H9 (cell line): ENCODE data around the gene DTWD2. TPM values are rescaled to one million over a fixed set of nuclear protein-coding genes. Genes with fewer than 3 reads are reported as not detected.

Source experiments
- DNase-seq: peaks from one replicate; pipeline ENCODE4 v3.0.0-alpha.2; 2017
- H2AFZ ChIP-seq: one replicate; pipeline ENCODE4 v1.6.1; 2013; ENCODE audit warnings: mild to moderate bottlenecking, low read length, control low read depth, moderate library complexity
- H2AK5ac ChIP-seq: 2 replicates; pipeline ENCODE4 v1.6.1; 2013; ENCODE audit warnings: low read length, control low read depth, mixed read lengths; ENCODE audit not compliant: insufficient read length
- H2BK120ac ChIP-seq: one replicate; pipeline ENCODE4 v1.6.1; 2013; ENCODE audit warnings: low read depth, mild to moderate bottlenecking, low read length, control low read depth, inconsistent platforms; ENCODE audit not compliant: poor library complexity, severe bottlenecking
- H2BK12ac ChIP-seq: 2 replicates; pipeline ENCODE4 v1.6.1; 2013; ENCODE audit warnings: low read length, control low read depth, mixed read lengths, low read depth; ENCODE audit not compliant: insufficient read length
- H2BK15ac ChIP-seq: 2 replicates; pipeline ENCODE4 v1.6.1; 2013; ENCODE audit warnings: low read depth, low read length, control low read depth
- H2BK20ac ChIP-seq: one replicate; pipeline ENCODE4 v1.6.1; 2013; ENCODE audit warnings: low read depth, mild to moderate bottlenecking, low read length, control low read depth, inconsistent platforms; ENCODE audit not compliant: poor library complexity, severe bottlenecking
- H2BK5ac ChIP-seq: 2 replicates; pipeline ENCODE4 v1.6.1; 2013; ENCODE audit warnings: low read length, control low read depth, mixed read lengths; ENCODE audit not compliant: insufficient read length
- H3K14ac ChIP-seq: 2 replicates; pipeline ENCODE4 v1.6.1; 2013; ENCODE audit warnings: low read length, control low read depth; ENCODE audit not compliant: insufficient read depth
- H3K18ac ChIP-seq: 2 replicates; pipeline ENCODE4 v1.6.1; 2013; ENCODE audit warnings: low read depth, mild to moderate bottlenecking, mixed read lengths, low read length, control low read depth; ENCODE audit not compliant: insufficient read length
- H3K23ac ChIP-seq: 2 replicates; pipeline ENCODE4 v1.6.1; 2013; ENCODE audit warnings: low read length, control low read depth, mixed read lengths, low read depth; ENCODE audit not compliant: insufficient read length
- H3K23me2 ChIP-seq: 2 replicates; pipeline ENCODE4 v1.6.1; 2013; ENCODE audit warnings: low read depth, mild to moderate bottlenecking, mixed read lengths, low read length, control low read depth; ENCODE audit not compliant: insufficient read length, poor library complexity, severe bottlenecking
- H3K27ac ChIP-seq: 2 replicates; pipeline ENCODE4 v1.5.1; 2013; ENCODE audit warnings: low read length, control low read depth, mixed read lengths, low read depth; ENCODE audit not compliant: insufficient read length
- H3K27me3 ChIP-seq: 2 replicates; pipeline ENCODE4 v1.6.1; 2013; ENCODE audit warnings: low read length, control low read depth, inconsistent platforms; ENCODE audit not compliant: insufficient read depth
- H3K4ac ChIP-seq: 2 replicates; pipeline ENCODE4 v1.6.1; 2013; ENCODE audit warnings: low read depth, mild to moderate bottlenecking, control low read depth, inconsistent platforms, low read length, moderate library complexity
- H3K4me1 ChIP-seq: 2 replicates; pipeline ENCODE4 v1.6.1; 2013; ENCODE audit warnings: low read length, control low read depth, inconsistent platforms; ENCODE audit not compliant: insufficient read depth
- H3K4me2 ChIP-seq: 2 replicates; pipeline ENCODE4 v1.6.1; 2013; ENCODE audit warnings: low read length, control low read depth, mixed read lengths; ENCODE audit not compliant: insufficient read length, insufficient read depth
- H3K56ac ChIP-seq: 2 replicates; pipeline ENCODE4 v1.6.1; 2013; ENCODE audit warnings: low read depth, mild to moderate bottlenecking, mixed read lengths, low read length, control low read depth; ENCODE audit not compliant: insufficient read length
- H3K79me1 ChIP-seq: 2 replicates; pipeline ENCODE4 v1.6.1; 2013; ENCODE audit warnings: low read depth, mild to moderate bottlenecking, moderate library complexity, low read length, control low read depth, inconsistent platforms; ENCODE audit not compliant: insufficient read depth, poor library complexity, severe bottlenecking
- H3K79me2 ChIP-seq: 2 replicates; pipeline ENCODE4 v1.6.1; 2013; ENCODE audit warnings: low read length, control low read depth, inconsistent platforms; ENCODE audit not compliant: insufficient read depth
- H3K9ac ChIP-seq: 2 replicates; pipeline ENCODE4 v1.6.1; 2013; ENCODE audit warnings: low read length, control low read depth, mixed read lengths; ENCODE audit not compliant: insufficient read length; ENCODE audit errors: extremely low read depth
- H3K9me3 ChIP-seq: one replicate; pipeline ENCODE4 v1.6.1; 2013; ENCODE audit warnings: low read depth, low read length, inconsistent platforms; ENCODE audit not compliant: control insufficient read depth
- H3T11ph ChIP-seq: one replicate; pipeline ENCODE4 v1.6.1; 2013; ENCODE audit warnings: mild to moderate bottlenecking, low read length, control low read depth, inconsistent platforms
- H4K20me1 ChIP-seq: one replicate; pipeline ENCODE4 v1.6.1; 2013; ENCODE audit not compliant: control insufficient read depth, insufficient read length, insufficient read depth
- H4K5ac ChIP-seq: 2 replicates; pipeline ENCODE4 v1.6.1; 2013; ENCODE audit warnings: low read depth, mild to moderate bottlenecking, mixed read lengths, low read length, control low read depth; ENCODE audit not compliant: insufficient read length
- H4K8ac ChIP-seq: replicated peaks from 2 replicates; pipeline ENCODE4 v1.6.1; 2013; ENCODE audit warnings: low read length, control low read depth, mixed read lengths, low read depth; ENCODE audit not compliant: insufficient read length
- H4K91ac ChIP-seq: 2 replicates; pipeline ENCODE4 v1.6.1; 2013; ENCODE audit warnings: low read depth, mild to moderate bottlenecking, moderate library complexity, mixed read lengths, low read length, control low read depth; ENCODE audit not compliant: insufficient read length
- H3K27ac Mint-ChIP-seq, 3 experiments: 2 replicates in 2 of 3; 3 replicates in 1 of 3; pipeline ENCODE4 v1.8.0; 2020 to 2021; ENCODE audit warnings: mixed read lengths in 3 of 3, mild to moderate bottlenecking in 1 of 3, moderate library complexity in 1 of 3
- H3K27me3 Mint-ChIP-seq: 2 replicates; pipeline ENCODE4 v1.8.0; 2021; ENCODE audit warnings: low read depth, mild to moderate bottlenecking, moderate library complexity, mixed read lengths
- H3K36me3 Mint-ChIP-seq, 3 experiments: 2 replicates in 2 of 3; 3 replicates in 1 of 3; pipeline ENCODE4 v1.8.0; 2020 to 2021; ENCODE audit warnings: low read depth in 3 of 3, mixed read lengths in 3 of 3; ENCODE audit not compliant: insufficient read depth in 1 of 3
- H3K4me1 Mint-ChIP-seq, 2 experiments: 2 replicates each; pipeline ENCODE4 v1.8.0; 2020; ENCODE audit warnings: mixed read lengths in 2 of 2
- H3K4me3 Mint-ChIP-seq, 2 experiments: 2 replicates in 1 of 2; 3 replicates in 1 of 2; pipeline ENCODE4 v1.8.0; 2020 to 2021; ENCODE audit warnings: mild to moderate bottlenecking in 2 of 2, mixed read lengths in 2 of 2, moderate library complexity in 1 of 2
- H3K9me3 Mint-ChIP-seq, 2 experiments: 2 replicates in 1 of 2; 3 replicates in 1 of 2; pipeline ENCODE4 v1.8.0; 2020; ENCODE audit warnings: mild to moderate bottlenecking in 2 of 2, mixed read lengths in 2 of 2, moderate library complexity in 1 of 2
- WGBS: extraction: QIAGEN DNeasy Blood & Tissue Kit; methylation state at CpG from one replicate; pipeline ENCODE4 v1.1.7; 2013; ENCODE audit warnings: missing lambda C conversion rate, low lambda C conversion rate, mixed read lengths; ENCODE audit not compliant: insufficient read length; ENCODE audit errors: extremely low coverage; 5-methylcytosine and 5-hydroxymethylcytosine counted together
- long read RNA-seq: library from polyadenylated mRNA; unstranded; transcript quantifications from one replicate; pipeline ENCODE4 v2.0.0, GENCODE V29; 2020
- total RNA-seq: library from RNA; stranded (reverse); gene quantifications from 2 replicates; pipeline ENCODE4 v1.2.1, GENCODE V29; 2021
- TF ChIP-seq, protein P1 (sequence below): fragments of 200-600 bp; sonication (generic); conservative IDR thresholded peaks from 3 replicates; pipeline ENCODE4 v1.8.0; 2021; ENCODE audit warnings: antibody characterized with exemption, mild to moderate bottlenecking

Gene DTWD2, protein sequence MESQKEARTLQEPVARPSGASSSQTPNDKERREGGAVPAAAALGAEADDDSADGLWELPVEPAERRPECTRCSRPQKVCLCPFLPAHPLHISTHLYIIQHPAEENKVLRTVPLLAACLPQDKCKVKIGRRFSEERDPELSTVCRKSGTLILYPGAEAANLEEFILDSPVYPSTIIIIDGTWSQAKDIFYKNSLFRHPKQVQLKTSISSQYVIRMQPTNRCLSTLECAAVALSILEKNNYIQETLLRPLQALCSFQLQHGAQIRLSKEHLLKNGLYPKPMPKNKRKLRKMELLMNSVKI
- 10.1 and 10.8 TPM in 2 replicates for total RNA-seq
- long read RNA-seq, transcript DTWD2-203 (6 exons, 2,307 nt) = major isoform, 6 of 20 reads
- long read RNA-seq, partial matches to known transcripts = 1 of 20 reads
- long read RNA-seq, other reads (novel, unspliced or antisense) = 13 of 20 reads

DNA sequence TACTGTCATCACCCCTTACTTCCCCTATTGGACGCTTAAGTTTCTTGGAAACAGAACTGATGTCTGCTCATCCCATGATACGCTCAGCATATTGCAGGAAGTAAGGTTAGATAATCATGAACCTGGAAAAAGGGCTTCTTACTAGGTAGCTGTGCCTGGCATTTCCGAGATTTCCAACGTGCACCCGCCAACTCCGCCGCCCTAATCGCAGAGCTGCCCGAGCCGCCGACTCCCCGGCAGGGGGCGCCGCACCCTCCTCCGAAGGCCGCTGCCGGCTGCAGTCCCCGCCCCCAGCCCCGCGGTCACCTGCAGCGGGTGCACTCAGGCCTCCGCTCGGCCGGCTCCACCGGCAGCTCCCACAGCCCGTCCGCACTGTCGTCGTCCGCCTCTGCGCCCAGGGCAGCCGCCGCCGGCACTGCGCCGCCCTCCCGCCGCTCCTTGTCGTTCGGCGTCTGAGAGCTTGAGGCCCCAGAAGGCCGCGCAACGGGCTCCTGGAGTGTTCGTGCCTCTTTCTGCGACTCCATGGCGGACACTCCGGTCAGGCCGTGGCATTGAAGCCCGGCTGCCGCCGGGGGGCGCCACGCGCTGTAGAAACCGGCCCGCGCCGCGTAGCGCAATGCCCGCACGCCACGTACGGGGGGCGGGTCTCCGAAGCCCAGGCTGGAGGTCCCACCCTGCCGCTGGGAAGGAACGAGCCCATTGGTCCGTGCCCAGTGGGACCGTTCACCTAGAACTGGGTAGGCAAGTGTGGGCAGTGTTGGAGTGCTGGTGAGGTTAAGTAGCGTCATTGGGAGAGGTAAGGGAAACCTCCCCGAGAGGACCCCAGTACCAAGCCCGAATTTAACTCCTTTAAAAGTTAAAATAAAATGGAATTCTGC lies at the start of gene DTWD2:
TSS of gene DTWD2 (minus strand) at position 560 of the 878 bp plus-strand sequence. CDS start at position 524, 36 bp downstream.
- H3K27ac Mint-ChIP-seq = 0 out of 7 replicates have a peak within 1 kb of the TSS, but pooled peaks of 1 of the 3 experiments have one; percentile 57

More for the DNA sequence above, at the start of gene DTWD2:
- TF ChIP-seq, protein P1, sequence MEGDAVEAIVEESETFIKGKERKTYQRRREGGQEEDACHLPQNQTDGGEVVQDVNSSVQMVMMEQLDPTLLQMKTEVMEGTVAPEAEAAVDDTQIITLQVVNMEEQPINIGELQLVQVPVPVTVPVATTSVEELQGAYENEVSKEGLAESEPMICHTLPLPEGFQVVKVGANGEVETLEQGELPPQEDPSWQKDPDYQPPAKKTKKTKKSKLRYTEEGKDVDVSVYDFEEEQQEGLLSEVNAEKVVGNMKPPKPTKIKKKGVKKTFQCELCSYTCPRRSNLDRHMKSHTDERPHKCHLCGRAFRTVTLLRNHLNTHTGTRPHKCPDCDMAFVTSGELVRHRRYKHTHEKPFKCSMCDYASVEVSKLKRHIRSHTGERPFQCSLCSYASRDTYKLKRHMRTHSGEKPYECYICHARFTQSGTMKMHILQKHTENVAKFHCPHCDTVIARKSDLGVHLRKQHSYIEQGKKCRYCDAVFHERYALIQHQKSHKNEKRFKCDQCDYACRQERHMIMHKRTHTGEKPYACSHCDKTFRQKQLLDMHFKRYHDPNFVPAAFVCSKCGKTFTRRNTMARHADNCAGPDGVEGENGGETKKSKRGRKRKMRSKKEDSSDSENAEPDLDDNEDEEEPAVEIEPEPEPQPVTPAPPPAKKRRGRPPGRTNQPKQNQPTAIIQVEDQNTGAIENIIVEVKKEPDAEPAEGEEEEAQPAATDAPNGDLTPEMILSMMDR = peak; percentile 97
- H3K23ac ChIP-seq = no peak within 1 kb of the TSS
- H3K79me2 ChIP-seq = no peaks in the 10 kb centered on the region
- no peaks in the 10 kb centered on the region for H3K4me1 ChIP-seq
- peak within 1 kb of the TSS; percentile 80 for H3K9ac ChIP-seq
- H3K4me3 Mint-ChIP-seq = peak within 1 kb of the TSS; percentile 68 to 71
- no peak within 1 kb of the TSS; the same call in 1 of the 2 replicates for H2BK15ac ChIP-seq
- no peak within 1 kb of the TSS for H3K56ac ChIP-seq
- H3K27me3 ChIP-seq = no peaks in the 10 kb centered on the region
- no peak within 1 kb of the TSS for H4K91ac ChIP-seq
- no peak within 1 kb of the TSS for H2BK12ac ChIP-seq
- H4K20me1 ChIP-seq = no peaks in the 10 kb centered on the region
- peak within 1 kb of the TSS; percentile 43 for H2AFZ ChIP-seq
- no peaks in the 10 kb centered on the region; the same call in 1 of the 2 replicates for H3K27me3 Mint-ChIP-seq
- H2BK5ac ChIP-seq = no peak within 1 kb of the TSS
- no peak within 1 kb of the TSS for H4K8ac ChIP-seq
- H3K79me1 ChIP-seq = no peaks in the 10 kb centered on the region
- H3T11ph ChIP-seq = no peak within 1 kb of the TSS
- peaks cover 0 to 5% (median 2%) of the 10 kb centered on the region in 3 experiments; a peak in 5 of 7 replicates for H3K36me3 Mint-ChIP-seq
- DNase-seq = peak; percentile 97
- peak within 1 kb of the TSS; percentile 68 for H3K4me2 ChIP-seq
- H2BK120ac ChIP-seq = no peak within 1 kb of the TSS
- peaks cover 12 to 13% of the 10 kb centered on the region in 2 experiments for H3K4me1 Mint-ChIP-seq
- peaks cover 5 to 11% of the 10 kb centered on the region in 2 experiments; a peak in 4 of 5 replicates for H3K9me3 Mint-ChIP-seq
- WGBS = no CpG with 5 or more reads among the region's 74 CpGs
- H3K23me2 ChIP-seq = no peaks in the 10 kb centered on the region
- H2AK5ac ChIP-seq = no peak within 1 kb of the TSS
- no peaks in the 10 kb centered on the region for H3K9me3 ChIP-seq
- no peak within 1 kb of the TSS for H2BK20ac ChIP-seq
- H3K27ac ChIP-seq = no peak within 1 kb of the TSS
- H3K4ac ChIP-seq = no peak within 1 kb of the TSS; the same call in 1 of the 2 replicates
- H3K14ac ChIP-seq = peak within 1 kb of the TSS; percentile 98
- no peak within 1 kb of the TSS for H4K5ac ChIP-seq
- peak within 1 kb of the TSS; percentile 91 for H3K18ac ChIP-seq
